Pancreas (tissue), 10 donors: ENCODE results near the gene SUCO. TPM values are rescaled to one million over a fixed set of nuclear protein-coding genes. Genes with fewer than 3 reads are reported as not detected.

Source experiments
- ATAC-seq, 4 donors: fragments of 200-7000 bp; cut with Tn5 transposase; one replicate each; pipeline versions ENCODE4 v1.8.0 to v1.9.1; 2020; ENCODE audit warnings: mild to moderate bottlenecking in 4 of 4, moderate library complexity in 4 of 4
- DNase-seq, 6 donors: peaks; one replicate each; pipeline ENCODE4 v3.0.0-alpha.2; 2020
- FAIRE-seq: peaks from 2 replicates; lab custom pipeline; 2012; peaks lifted over from hg19 to GRCh38; lab: Jason Lieb, UNC
- H3K27ac ChIP-seq, 4 donors: fragments of 200-600 bp; sonication (generic); 1 replicate in 3 of 4; 2 replicates in 1 of 4; pipeline versions ENCODE4 v1.5.0 to v1.8.0; 2020
- H3K27me3 ChIP-seq, 4 donors: fragments of 200-600 bp; one replicate each; pipeline ENCODE4 v1.8.0; 2021
- H3K36me3 ChIP-seq, 3 donors: fragments of 200-600 bp; sonication (generic) in 1 of 3; one replicate each; pipeline versions ENCODE4 v1.5.0 to v1.8.0; 2020 to 2021
- H3K4me1 ChIP-seq, 3 donors: fragments of 200-600 bp; one replicate each; pipeline ENCODE4 v1.8.0; 2021
- H3K4me3 ChIP-seq, 4 donors: fragments of 200-600 bp; sonication (generic) in 2 of 4; one replicate each; pipeline versions ENCODE4 v1.5.0 to v1.8.0; 2020 to 2021
- H3K9me3 ChIP-seq, 4 donors: fragments of 200-600 bp; one replicate each; pipeline ENCODE4 v1.8.0; 2021
- WGBS, 2 donors: extraction: QIAGEN DNeasy Blood & Tissue Kit; methylation state at CpG; one replicate each; pipeline ENCODE4 v1.1.7; 2013; 5-methylcytosine and 5-hydroxymethylcytosine counted together
- intact Hi-C, 3 donors: fragments of 100-400 bp; cut with DNase I; formaldehyde crosslinking; loops; one replicate each; pipeline versions ENCODE4 v1.11.1 to v1.14.2; 2022
- polyA plus RNA-seq, 2 donors: library from polyadenylated mRNA; stranded (reverse); fragments of 200-250 nt; gene quantifications; one replicate each; pipeline ENCODE4 v1.2.3, GENCODE V29; 2013
- total RNA-seq, 6 donors: library from RNA; stranded (reverse); fragmentation: NEBNext Ultra II Directional in 4 of 6; extraction: Animal tissue kit (Norgen Biotek cat#: 25700) in 4 of 6; gene quantifications; one replicate each; pipeline versions ENCODE4 v1.2.1 to v1.2.4, GENCODE V29; 2021 to 2023
- TF ChIP-seq, protein P1 (sequence below), 4 donors: fragments of 200-600 bp; sonication (generic) in 3 of 4; IDR thresholded peaks; one replicate each; pipeline versions ENCODE4 v1.5.0 to v1.8.0; 2021; ENCODE audit warnings: antibody characterized with exemption in 4 of 4
- donor health status: healthy with polysubstance abuse.
- donor health status: DM: no; HTN: no; CAD: no; lungs with moderate emphysema.
- donor health status: DM: no; HTN: no; CAD: no.
- donor health status: control.
- donor health status: control.
- donor health status: Bipolar disorder and iron deficiency.
- donor health status: DM: yes; HTN: yes; CAD: no.
- donor health status: DM: no; HTN: no; CAD: no.
- donor health status: DM: no; HTN: no; CAD: no.
- donor health status: DM: yes; HTN: yes; CAD: no.

SUCO gene, protein sequence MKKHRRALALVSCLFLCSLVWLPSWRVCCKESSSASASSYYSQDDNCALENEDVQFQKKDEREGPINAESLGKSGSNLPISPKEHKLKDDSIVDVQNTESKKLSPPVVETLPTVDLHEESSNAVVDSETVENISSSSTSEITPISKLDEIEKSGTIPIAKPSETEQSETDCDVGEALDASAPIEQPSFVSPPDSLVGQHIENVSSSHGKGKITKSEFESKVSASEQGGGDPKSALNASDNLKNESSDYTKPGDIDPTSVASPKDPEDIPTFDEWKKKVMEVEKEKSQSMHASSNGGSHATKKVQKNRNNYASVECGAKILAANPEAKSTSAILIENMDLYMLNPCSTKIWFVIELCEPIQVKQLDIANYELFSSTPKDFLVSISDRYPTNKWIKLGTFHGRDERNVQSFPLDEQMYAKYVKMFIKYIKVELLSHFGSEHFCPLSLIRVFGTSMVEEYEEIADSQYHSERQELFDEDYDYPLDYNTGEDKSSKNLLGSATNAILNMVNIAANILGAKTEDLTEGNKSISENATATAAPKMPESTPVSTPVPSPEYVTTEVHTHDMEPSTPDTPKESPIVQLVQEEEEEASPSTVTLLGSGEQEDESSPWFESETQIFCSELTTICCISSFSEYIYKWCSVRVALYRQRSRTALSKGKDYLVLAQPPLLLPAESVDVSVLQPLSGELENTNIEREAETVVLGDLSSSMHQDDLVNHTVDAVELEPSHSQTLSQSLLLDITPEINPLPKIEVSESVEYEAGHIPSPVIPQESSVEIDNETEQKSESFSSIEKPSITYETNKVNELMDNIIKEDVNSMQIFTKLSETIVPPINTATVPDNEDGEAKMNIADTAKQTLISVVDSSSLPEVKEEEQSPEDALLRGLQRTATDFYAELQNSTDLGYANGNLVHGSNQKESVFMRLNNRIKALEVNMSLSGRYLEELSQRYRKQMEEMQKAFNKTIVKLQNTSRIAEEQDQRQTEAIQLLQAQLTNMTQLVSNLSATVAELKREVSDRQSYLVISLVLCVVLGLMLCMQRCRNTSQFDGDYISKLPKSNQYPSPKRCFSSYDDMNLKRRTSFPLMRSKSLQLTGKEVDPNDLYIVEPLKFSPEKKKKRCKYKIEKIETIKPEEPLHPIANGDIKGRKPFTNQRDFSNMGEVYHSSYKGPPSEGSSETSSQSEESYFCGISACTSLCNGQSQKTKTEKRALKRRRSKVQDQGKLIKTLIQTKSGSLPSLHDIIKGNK (N-terminal part only)
- total RNA-seq (10 to 100 TPM; 22.6 to 79.8 (median 35.0) TPM), polyA plus RNA-seq (10 to 100 TPM; 16.6 to 23.5 TPM)

DNA sequence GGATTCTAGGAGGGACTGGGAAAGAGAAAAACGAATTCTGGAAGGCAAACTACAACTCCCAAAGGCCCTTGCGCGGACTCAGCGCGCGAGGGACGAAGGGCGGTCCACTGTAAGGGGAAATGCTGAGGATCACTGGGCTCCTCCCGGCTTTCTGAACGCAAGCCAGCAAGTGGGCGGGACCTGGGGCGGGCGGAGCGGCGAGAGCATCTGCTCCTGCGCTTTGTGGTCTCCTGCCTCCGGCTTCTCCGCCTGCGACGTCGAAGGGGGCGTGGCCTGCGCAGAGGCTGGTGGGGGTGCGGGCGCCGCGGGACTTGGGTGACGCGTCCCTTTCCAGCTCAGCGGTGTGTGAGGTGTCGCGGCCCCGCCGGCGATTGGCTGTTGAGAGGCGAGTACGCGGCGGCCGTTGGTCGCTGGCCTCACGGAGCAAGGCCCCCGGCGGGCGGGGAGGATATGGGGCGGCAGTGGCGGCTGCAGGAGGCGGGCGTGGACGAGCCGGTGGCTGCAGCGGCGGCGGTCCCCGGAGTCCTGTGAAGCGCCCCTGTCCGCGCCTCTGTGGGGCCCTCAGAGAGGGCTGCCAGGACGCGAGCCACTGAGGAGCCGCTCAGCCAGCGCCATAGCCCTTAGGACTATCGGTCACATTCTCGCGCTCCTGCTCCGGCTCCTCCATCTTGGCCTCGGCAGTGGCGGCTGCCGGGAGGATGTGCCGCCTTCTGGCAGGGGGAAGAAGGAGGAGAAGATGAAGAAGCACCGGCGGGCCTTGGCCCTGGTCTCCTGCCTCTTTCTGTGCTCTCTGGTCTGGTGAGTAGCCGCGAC is at the start of gene SUCO:
Gene SUCO, plus strand, starts transcription at position 451 of the 813 bp plus-strand sequence. Its CDS starts 286 bp downstream, at position 737.
- ATAC-seq (peak; percentile 86 to 93 (median 89)), FAIRE-seq (no peak), DNase-seq (peak; percentile 100)
- H3K4me3 ChIP-seq: peak within 1 kb of the TSS; percentile 70 to 91 (median 84)
- WGBS, 2 donors: 0 to 1% methylated on average over 70 to 74 of the region's 74 CpGs
- no peaks in the 10 kb centered on the region for H3K9me3 ChIP-seq
- H3K36me3 ChIP-seq: no peaks in the 10 kb centered on the region
- H3K4me1 ChIP-seq: peaks cover 7 to 26% (median 8%) of the 10 kb centered on the region in 3 donors
- intact Hi-C loops: no loop called here
- H3K27me3 ChIP-seq: no peaks in the 10 kb centered on the region
- peak within 1 kb of the TSS; percentile 98 to 100 (median 100) for H3K27ac ChIP-seq
- TF ChIP-seq, protein P1, sequence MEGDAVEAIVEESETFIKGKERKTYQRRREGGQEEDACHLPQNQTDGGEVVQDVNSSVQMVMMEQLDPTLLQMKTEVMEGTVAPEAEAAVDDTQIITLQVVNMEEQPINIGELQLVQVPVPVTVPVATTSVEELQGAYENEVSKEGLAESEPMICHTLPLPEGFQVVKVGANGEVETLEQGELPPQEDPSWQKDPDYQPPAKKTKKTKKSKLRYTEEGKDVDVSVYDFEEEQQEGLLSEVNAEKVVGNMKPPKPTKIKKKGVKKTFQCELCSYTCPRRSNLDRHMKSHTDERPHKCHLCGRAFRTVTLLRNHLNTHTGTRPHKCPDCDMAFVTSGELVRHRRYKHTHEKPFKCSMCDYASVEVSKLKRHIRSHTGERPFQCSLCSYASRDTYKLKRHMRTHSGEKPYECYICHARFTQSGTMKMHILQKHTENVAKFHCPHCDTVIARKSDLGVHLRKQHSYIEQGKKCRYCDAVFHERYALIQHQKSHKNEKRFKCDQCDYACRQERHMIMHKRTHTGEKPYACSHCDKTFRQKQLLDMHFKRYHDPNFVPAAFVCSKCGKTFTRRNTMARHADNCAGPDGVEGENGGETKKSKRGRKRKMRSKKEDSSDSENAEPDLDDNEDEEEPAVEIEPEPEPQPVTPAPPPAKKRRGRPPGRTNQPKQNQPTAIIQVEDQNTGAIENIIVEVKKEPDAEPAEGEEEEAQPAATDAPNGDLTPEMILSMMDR (IDR thresholded peaks at IDR 0.05): no peak

DNA sequence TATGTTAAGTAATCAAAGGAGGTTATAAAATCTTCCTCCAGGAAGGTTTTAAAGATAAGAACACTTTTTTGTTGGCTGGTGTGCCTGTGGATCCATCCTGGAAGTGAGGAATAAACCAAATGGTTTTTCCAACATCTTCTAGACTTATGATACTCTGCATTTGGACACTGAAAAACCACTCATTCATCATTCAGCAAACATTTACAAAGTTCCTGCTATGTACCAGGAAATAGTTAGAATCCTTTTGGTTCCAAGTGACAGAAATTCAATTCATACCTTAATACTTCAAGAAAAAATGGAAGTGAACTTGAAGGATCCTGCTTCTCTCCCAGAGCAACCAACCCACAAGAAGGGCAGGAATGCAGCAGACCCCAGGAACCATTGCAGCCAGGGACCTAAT is 49.5 kb upstream of the SUCO start:
- intact Hi-C loops: no loop called here
- ATAC-seq (peak in 2 of 4 donors; percentile 45 to 56), DNase-seq (no peak), FAIRE-seq (no peak)
- TF ChIP-seq, protein P1 (IDR thresholded peaks at IDR 0.05): no peak
- no peaks in the 10 kb centered on the region for H3K9me3 ChIP-seq
- no peak overlapping the region for H3K4me3 ChIP-seq
- peaks cover 0 to 9% (median 0%) of the 10 kb centered on the region in 3 donors for H3K4me1 ChIP-seq
- H3K36me3 ChIP-seq: no peaks in the 10 kb centered on the region
- no peak overlapping the region for H3K27ac ChIP-seq
- H3K27me3 ChIP-seq: no peaks in the 10 kb centered on the region

DNA sequence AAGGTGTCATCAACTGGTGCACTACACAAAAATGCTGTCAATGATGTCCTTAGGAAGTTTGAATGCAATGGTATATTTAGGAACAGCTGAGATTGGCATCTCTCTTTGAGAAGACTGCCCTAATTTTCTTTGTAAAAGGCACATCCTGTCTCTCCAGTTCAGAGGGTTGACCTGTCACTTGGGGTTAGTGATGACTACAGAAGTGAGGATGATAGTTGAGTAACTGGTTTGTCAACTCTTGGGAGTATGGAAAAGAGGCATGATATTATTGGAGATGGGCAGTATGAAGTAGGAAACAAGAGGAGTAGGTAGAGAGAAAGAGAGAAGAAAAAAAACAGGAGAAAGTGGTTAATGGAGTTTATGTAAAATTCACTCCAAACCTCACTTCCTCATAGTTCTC is 48.7 kb upstream of the SUCO start:
- H3K27me3 ChIP-seq: no peaks in the 10 kb centered on the region
- H3K9me3 ChIP-seq: no peaks in the 10 kb centered on the region
- no peak overlapping the region for H3K4me3 ChIP-seq
- DNase-seq (no peak), ATAC-seq (no peak), FAIRE-seq (no peak)
- peaks cover 0 to 9% (median 0%) of the 10 kb centered on the region in 3 donors for H3K4me1 ChIP-seq
- no peak overlapping the region for H3K27ac ChIP-seq
- intact Hi-C loops: no loop called here
- TF ChIP-seq, protein P1 (IDR thresholded peaks at IDR 0.05): no peak
- no peaks in the 10 kb centered on the region for H3K36me3 ChIP-seq

DNA sequence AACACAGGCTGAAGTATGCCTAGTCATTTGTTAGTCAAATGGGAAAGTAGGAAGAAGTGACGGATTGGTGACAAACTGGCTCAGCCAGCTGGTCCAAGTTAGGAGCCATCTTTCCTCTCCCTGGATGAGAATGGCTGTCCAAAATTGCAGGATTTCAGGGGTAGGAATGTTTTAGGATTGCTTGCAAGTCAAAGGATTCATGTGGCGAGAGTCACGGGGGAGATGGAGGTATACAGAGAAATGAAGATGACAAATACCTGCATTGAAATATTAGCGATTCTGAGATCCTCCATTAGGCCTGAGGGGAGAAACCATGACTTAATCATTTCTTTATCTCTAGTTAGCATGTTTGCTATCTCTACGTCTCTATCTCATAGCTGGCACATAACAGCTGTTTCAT is 47.3 kb upstream of the SUCO start:
- no peak overlapping the region for H3K4me3 ChIP-seq
- H3K36me3 ChIP-seq: no peaks in the 10 kb centered on the region
- H3K4me1 ChIP-seq: peaks cover 0 to 9% (median 0%) of the 10 kb centered on the region in 3 donors
- DNase-seq (no peak), ATAC-seq (no peak), FAIRE-seq (no peak)
- no peak overlapping the region for H3K27ac ChIP-seq
- intact Hi-C loops: no loop called here
- TF ChIP-seq, protein P1 (IDR thresholded peaks at IDR 0.05): no peak
- no peaks in the 10 kb centered on the region for H3K27me3 ChIP-seq
- 60 to 61% methylated on average over 5 of the region's 5 CpGs for WGBS, 2 donors
- H3K9me3 ChIP-seq: no peaks in the 10 kb centered on the region
